Left ventricle myocardium superior (tissue), 1 donor: ENCODE results near the gene CTTN. TPM values are rescaled to one million over a fixed set of nuclear protein-coding genes. Genes with fewer than 3 reads are reported as not detected.
"Not testable (repeated sequence)": the region's sequence is repeated elsewhere in the genome, so short reads cannot be mapped to it uniquely, and the experiment has no call there.

Experiments
- ATAC-seq: fragments of 200-7000 bp; cut with Tn5 transposase; one replicate; pipeline ENCODE4 v1.9.1; 2020; ENCODE audit warnings: mild to moderate bottlenecking, moderate library complexity
- DNase-seq: peaks from one replicate; pipeline ENCODE4 v3.0.0-alpha.2; 2020
- intact Hi-C: fragments of 100-400 bp; cut with micrococcal nuclease; formaldehyde crosslinking; loops from one replicate; pipeline ENCODE4 v1.11.0; 2022
- total RNA-seq: library from RNA; stranded (reverse); fragmentation: NEBNext Ultra II Directional; extraction: Animal tissue kit (Norgen Biotek cat#: 25700); gene quantifications from one replicate; pipeline ENCODE4 v1.2.1, GENCODE V29; 2021
- donor health status: DM: no; HTN: yes; CAD: no; lungs with severe emphysema.

Gene CTTN
- total RNA-seq, 1 donor from 2014 or later = 169 TPM

DNA sequence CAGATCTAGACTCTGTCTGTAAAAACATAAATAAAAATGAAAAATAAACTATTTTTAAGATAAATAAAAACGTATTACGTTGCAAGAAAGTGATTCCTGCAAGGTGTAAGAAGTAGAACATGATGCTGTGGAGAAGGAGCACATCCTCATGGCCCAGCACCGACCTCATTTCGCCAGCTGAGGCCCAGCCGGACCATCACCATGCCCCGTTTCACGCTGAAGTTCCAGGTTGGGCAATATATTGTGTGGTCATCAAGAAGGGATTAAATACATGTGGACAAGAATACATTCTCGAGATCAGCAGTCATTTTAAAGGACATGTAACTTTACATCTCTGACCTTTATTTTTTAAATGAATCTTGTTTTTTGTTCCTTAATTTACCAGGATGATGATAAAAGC lies 20.7 kb upstream of the CTTN start:
- intact Hi-C loops = no loop called here
- ATAC-seq = no peak
- no peak for DNase-seq

GRCh38 chr11:70378506-70379134 lies 19.7 kb upstream of the CTTN start:
- DNase-seq (no peak), ATAC-seq (no peak)
- intact Hi-C loops = no loop called here

DNA sequence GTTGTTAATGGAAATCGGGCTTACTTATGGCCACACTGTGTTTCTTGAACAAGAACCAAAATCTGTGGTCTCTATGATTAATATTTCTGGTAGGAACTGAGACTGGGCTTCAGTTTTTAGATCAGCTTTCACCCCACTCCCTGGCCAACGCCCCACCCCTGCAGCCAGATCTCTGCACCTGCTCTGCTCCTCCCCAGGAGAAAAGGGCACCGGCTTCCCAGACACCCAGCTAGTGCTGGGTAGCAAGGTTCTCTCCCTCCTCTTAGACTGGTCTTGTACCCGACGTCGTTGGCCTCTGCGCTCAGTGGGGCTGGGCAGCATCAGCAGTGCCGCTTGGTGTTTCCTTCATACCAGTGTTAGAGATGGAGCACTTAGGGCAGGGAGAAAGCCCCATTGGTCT lies 17.0 kb upstream of the CTTN start:
- no peak for ATAC-seq
- intact Hi-C loops = no loop called here
- no peak for DNase-seq

GRCh38 chr11:70381872-70382861 lies 16.2 kb upstream of the CTTN start:
- ATAC-seq (no peak), DNase-seq (no peak)
- intact Hi-C loops = no loop called here

GRCh38 chr11:70383664-70384565 lies 14.4 kb upstream of the CTTN start:
- ATAC-seq (no peak), DNase-seq (no peak)
- intact Hi-C loops = no loop called here

GRCh38 chr11:70384566-70385152 lies 13.7 kb upstream of the CTTN start:
- ATAC-seq (no peak), DNase-seq (no peak)
- intact Hi-C loops = no loop called here

- intact Hi-C loops = no loop called here
- DNase-seq (no peak), ATAC-seq (no peak)
These were observed 10.8 kb upstream of the CTTN start for GRCh38 chr11:70387564-70387963.

- no peak for DNase-seq
- ATAC-seq = no peak
- intact Hi-C loops = no loop called here
These were observed 9.1 kb upstream of the CTTN start for GRCh38 chr11:70389201-70389600.

DNA sequence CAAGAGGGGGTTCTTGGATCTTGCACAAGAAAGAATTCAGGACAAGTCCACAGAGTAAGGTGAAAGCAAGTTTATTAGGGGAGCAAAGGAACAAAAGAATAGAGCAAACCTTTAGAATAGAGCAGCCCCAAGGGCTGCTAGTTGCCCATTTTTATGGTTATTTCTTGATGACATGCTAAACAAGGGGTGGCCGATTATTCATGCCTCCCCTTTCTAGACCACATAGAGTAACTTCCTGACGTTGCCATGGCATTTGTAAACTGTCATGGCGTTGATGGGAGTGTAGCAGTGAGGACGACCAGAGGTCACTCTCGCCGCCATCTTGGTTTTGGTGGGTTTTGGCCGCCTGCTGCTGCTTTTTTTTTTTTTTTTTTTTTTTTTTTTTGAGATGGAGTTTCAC lies 7.4 kb upstream of the CTTN start:
- intact Hi-C loops = not testable (repeated sequence)

DNA sequence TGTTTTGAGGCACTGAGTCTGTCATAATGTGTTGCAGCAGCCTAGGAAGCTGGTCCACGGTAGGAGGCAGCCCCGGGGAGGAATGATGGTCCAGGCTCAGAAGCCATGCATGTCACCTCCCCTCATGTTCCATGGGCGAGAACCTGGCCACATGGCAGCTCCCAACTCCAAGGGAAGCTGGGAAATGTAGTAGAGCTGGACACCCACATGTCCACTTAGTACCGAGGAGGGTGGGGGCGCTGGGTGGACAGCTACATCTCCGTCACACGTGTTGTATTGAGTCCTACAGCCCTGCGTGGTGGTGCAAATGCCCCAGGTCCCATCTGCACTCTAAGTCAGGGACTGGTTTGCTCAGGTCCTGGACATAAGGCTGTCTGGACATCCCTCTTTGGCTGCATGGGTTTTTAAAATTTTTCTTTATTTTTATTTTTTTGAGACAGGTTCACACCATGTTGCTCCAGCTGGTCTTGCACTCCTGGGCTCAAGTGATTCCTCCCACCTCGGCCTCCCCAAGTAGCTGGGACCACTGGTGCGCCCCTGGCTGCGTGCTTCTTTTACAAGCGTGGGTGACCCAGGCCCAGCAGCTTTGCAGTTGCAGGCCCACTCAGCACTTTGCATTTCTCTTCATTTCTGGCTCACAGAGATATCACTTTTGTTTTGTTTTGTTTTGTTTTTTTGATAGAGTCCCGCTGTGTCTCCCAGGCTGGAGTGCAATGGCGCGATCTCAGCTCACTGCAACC lies 3.9 kb upstream of the CTTN start:
- no peak for DNase-seq
- ATAC-seq = no peak

More for the DNA sequence above, 7.4 kb upstream of the CTTN start:
- DNase-seq, ATAC-seq: not testable (repeated sequence)

DNA sequence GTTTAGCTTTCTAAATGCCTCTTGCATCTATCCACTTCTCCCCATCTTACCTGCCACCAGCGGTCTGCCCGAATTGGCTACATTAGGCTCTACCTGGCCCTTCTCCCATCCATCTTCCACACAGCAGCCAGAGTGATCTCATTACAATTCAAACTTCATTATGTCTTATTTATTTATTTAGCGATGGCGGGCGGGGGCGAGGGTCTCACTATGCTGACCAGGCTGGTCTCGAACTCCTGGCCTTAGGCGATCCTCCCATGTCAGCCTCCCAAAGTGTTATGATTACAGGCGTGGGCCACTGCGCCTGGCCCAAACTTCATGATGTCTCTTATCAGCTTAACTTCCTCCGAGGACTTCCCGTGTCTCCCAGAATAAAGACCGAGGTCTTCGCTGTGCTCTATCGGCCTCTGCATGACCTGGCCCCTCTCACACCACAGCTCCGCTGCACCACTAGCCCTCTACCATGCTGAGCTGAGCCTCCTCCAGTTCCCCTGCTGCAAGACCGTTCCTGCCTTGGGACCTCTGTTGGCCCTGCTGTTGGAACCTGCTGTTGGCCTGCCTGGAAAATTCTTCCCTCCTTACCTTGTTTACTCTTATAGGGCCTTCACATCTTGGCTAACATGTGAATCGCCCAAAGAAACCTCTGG lies 870 bp upstream of the CTTN start:
- DNase-seq = no peak
- ATAC-seq = peak; percentile 1
- intact Hi-C loops = no loop called here

More for the DNA sequence above, 3.9 kb upstream of the CTTN start:
- intact Hi-C loops = no loop called here

DNA sequence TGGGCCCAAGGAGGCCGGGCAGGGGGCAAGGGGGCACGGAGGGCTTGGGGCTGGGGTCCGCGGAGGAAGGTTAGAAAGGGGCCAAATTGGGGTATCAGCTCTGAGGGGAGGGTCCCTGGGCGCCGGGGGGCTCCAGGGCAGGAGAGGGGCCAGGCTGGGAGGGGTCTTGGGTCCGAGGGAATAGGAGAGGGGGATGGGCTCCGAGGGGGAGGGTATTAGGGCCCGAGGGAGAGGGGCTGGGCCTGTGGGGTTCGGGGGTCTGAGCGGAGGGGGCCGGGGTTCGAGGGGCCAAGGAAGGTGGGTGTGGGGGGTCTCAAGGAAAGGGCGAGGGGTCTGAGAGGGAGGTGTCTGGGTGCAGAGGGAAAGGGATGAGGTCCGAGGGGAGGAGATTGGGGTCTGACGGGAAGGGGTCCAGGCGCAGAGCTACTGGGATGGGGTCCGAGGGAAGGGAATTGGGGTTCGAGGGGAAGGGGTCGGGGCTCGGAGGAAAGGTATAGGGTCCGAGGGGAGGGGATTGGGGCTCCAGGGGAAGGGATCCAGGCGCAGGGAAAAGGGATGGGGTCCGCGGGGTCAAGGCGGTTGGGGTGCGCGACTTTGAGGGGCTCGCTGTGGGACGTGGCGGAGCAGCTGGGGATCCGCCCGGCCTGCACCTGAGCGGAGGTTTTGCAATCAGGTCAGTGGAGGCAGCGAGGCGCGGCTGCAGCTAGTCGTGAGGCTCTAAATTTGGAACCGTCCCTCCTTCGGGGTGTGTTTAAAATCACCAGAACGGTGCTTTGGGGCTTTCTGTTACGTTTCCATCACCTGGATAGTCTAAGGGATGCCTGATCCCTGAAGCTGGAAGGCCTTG lies 728 bp downstream of the CTTN start:
- DNase-seq (no peak), ATAC-seq (peak; percentile 11)
- intact Hi-C loops = no loop called here

- DNase-seq (peak; percentile 88), ATAC-seq (peak; percentile 75)
- intact Hi-C loops = no loop called here
These were observed 1.4 kb downstream of the CTTN start for GRCh38 chr11:70399681-70400112.

DNA sequence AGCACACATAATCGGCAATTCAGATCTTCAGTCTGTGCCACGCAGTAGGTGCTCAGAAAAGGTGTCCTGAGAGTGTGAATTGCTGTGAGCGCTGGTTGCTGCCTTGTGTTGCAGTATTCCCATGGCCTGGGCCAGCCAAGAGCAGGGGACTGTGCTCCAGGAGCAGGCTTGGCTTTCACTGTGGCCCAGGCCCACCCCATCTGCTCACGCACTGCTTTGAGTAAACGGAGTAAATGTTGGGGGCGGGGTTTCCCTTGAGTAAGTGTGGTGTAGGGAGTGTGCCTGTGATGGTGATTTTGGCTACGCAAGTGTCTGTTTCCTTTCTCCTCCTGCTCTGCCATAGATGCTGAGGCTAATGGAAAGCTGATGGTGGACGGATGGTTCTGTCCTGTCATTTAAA lies 2.3 kb downstream of the CTTN start:
- DNase-seq (no peak), ATAC-seq (no peak)
- intact Hi-C loops = no loop called here

DNA sequence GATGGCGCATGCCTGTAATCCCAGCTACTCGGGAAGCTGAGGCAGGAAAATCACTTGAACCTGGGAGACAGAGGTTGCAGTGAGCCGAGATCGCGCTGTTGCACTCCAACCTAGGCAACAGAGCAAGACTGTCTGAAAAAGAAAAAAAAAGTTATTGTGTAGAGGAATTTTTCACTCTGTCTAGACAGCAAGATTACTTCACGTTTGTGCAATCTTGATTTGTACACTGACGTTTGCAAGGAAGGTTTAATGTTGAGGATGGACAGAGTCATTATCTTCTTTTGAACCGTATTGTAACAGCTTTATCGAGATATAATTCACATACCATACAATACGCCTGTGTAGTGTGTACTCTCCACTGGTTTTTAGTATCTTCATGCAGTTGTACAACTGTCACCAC lies 3.7 kb downstream of the CTTN start:
- ATAC-seq = no peak
- intact Hi-C loops = no loop called here
- DNase-seq = no peak

- intact Hi-C loops = no loop called here
- ATAC-seq (peak; percentile 5), DNase-seq (no peak)
These were observed 4.4 kb downstream of the CTTN start for GRCh38 chr11:70402685-70403084.

GRCh38 chr11:70404244-70404643 lies 5.9 kb downstream of the CTTN start:
- DNase-seq (no peak), ATAC-seq (no peak)
- intact Hi-C loops = no loop called here
